K562 (cell line): Measurements from ENCODE around the gene PSMC3IP. TPM values are rescaled to one million over a fixed set of nuclear protein-coding genes. Genes with fewer than 3 reads are reported as not detected.
A peak's percentile ranks its signal among the peaks of the same experiment; 100 is the strongest.

ENCODE experiments used
- ARID1B ChIP-seq: fragments of 450-650 bp; IDR thresholded peaks from 2 replicates; pipeline ENCODE4 v1.6.1; 2016; ENCODE audit warnings: antibody characterized with exemption, mild to moderate bottlenecking, inconsistent platforms
- ARID3A ChIP-seq: IDR thresholded peaks from 2 replicates; pipeline ENCODE4 v1.6.1; 2012; ENCODE audit warnings: low read depth, low read length, improper control_type of control experiment, borderline replicate concordance
- CBFA2T2 ChIP-seq: fragments of 450-650 bp; conservative IDR thresholded peaks from 2 replicates; pipeline ENCODE4 v1.6.1; 2017; ENCODE audit warnings: mild to moderate bottlenecking
- CREM ChIP-seq: IDR thresholded peaks from 2 replicates; pipeline ENCODE4 v1.6.1; 2014; ENCODE audit warnings: antibody characterized with exemption, low read depth
- EHMT2 ChIP-seq: fragments of 450-650 bp; IDR thresholded peaks from 2 replicates; pipeline ENCODE4 v1.6.1; 2018; ENCODE audit warnings: antibody characterized with exemption
- FOXA3 ChIP-seq, 2 experiments: fragments of 450-650 bp in 1 of 2; sonication (generic) in 1 of 2; formaldehyde crosslinking; IDR thresholded peaks in 1 of 2; conservative IDR thresholded peaks in 1 of 2; 2 replicates each; pipeline versions ENCODE4 v1.4.0 to v1.8.0; 2020 to 2022; ENCODE audit warnings: mild to moderate bottlenecking in 2 of 2, missing genetic modification reagents in 1 of 2
- FOXJ2 ChIP-seq: fragments of 200-800 bp; sonication (Bioruptor generic); IDR thresholded peaks from 2 replicates; pipeline ENCODE4 v1.6.1; 2016; ENCODE audit warnings: missing genetic modification characterization, missing compliant biosample characterization
- FOXK2 ChIP-seq, 2 experiments: fragments of 450-650 bp; IDR thresholded peaks in 1 of 2; conservative IDR thresholded peaks in 1 of 2; 2 replicates each; pipeline ENCODE4 v1.6.1; 2016; ENCODE audit warnings: low read depth in 2 of 2, mild to moderate bottlenecking in 1 of 2
- GABPB1 ChIP-seq: sonication (generic); formaldehyde crosslinking; IDR thresholded peaks from 2 replicates; pipeline ENCODE4 v1.8.0; 2022; ENCODE audit warnings: mild to moderate bottlenecking, missing genetic modification reagents
- HDAC1 ChIP-seq, 2 experiments: fragments of 450-650 bp; IDR thresholded peaks; 2 replicates each; pipeline ENCODE4 v1.6.1; 2016 to 2017; ENCODE audit warnings: inconsistent platforms in 1 of 2, mild to moderate bottlenecking in 1 of 2, moderate library complexity in 1 of 2
- HMBOX1 ChIP-seq: sonication (generic); IDR thresholded peaks from 2 replicates; pipeline ENCODE4 v1.6.1; 2016
- KLF13 ChIP-seq: fragments of 450-650 bp; IDR thresholded peaks from 2 replicates; pipeline ENCODE4 v1.6.1; 2016; ENCODE audit warnings: missing genetic modification characterization, low read depth, mild to moderate bottlenecking, missing compliant biosample characterization, moderate library complexity, borderline replicate concordance
- LCOR ChIP-seq: sonication (generic); formaldehyde crosslinking; IDR thresholded peaks from 2 replicates; pipeline ENCODE4 v1.8.0; 2022; ENCODE audit warnings: mild to moderate bottlenecking, missing genetic modification reagents
- MBD2 ChIP-seq: sonication (generic); IDR thresholded peaks from 2 replicates; pipeline ENCODE4 v1.6.1; 2016; ENCODE audit warnings: low read depth, borderline replicate concordance
- MTA2 ChIP-seq: fragments of 450-650 bp; IDR thresholded peaks from 2 replicates; pipeline ENCODE4 v1.6.1; 2016; ENCODE audit warnings: low read depth
- PHF21A ChIP-seq: fragments of 450-650 bp; IDR thresholded peaks from 2 replicates; pipeline ENCODE4 v1.6.1; 2017; ENCODE audit warnings: low read depth, borderline replicate concordance
- POLR3A ChIP-seq: IDR thresholded peaks from 2 replicates; pipeline ENCODE4 v1.6.1; 2011; ENCODE audit warnings: borderline replicate concordance, mild to moderate bottlenecking, moderate library complexity; ENCODE audit not compliant: insufficient read length, insufficient read depth; ENCODE audit errors: extremely low read depth
- TEAD1 ChIP-seq, 2 experiments: fragments of 450-650 bp in 1 of 2; sonication (generic) in 1 of 2; formaldehyde crosslinking; IDR thresholded peaks; 2 replicates each; pipeline versions ENCODE4 v1.4.0 to v1.8.0; 2020 to 2022; ENCODE audit warnings: mild to moderate bottlenecking in 2 of 2, missing genetic modification reagents in 1 of 2
- TEAD4 ChIP-seq, 2 experiments: sonication (generic) in 1 of 2; formaldehyde crosslinking in 1 of 2; IDR thresholded peaks; 2 replicates each; pipeline versions ENCODE4 v1.6.1 to v1.8.0; 2012 to 2022; ENCODE audit warnings: borderline replicate concordance in 1 of 2, inconsistent platforms in 1 of 2, low read length in 1 of 2, mild to moderate bottlenecking in 1 of 2, missing genetic modification reagents in 1 of 2
- ZBTB7A ChIP-seq: IDR thresholded peaks from 2 replicates; pipeline ENCODE4 v1.6.1; 2011; ENCODE audit warnings: low read depth, mild to moderate bottlenecking, low read length, moderate library complexity, borderline replicate concordance; ENCODE audit not compliant: control insufficient read depth
- ZNF277 ChIP-seq: fragments of 250-450 bp; sonication (Bioruptor Pico); IDR thresholded peaks from 2 replicates; pipeline ENCODE4 v1.8.0; 2022; ENCODE audit warnings: inconsistent platforms, mild to moderate bottlenecking, moderate library complexity, borderline replicate concordance
- ZNF583 ChIP-seq: fragments of 250-450 bp; sonication (Bioruptor Pico); IDR thresholded peaks from 2 replicates; pipeline ENCODE4 v1.4.0; 2020
- ZNF584 ChIP-seq: fragments of 200-800 bp; sonication (Bioruptor generic); IDR thresholded peaks from 2 replicates; pipeline ENCODE4 v1.6.1; 2016; ENCODE audit warnings: low read depth, mild to moderate bottlenecking, missing genetic modification characterization, missing compliant biosample characterization
- polyA plus RNA-seq, 8 experiments: library from polyadenylated mRNA; depleted of rRNA in 4 of 8; stranded (reverse) in 5 of 8; unstranded in 3 of 8; fragments of >200 nt; fragmentation: Nextera tagmentation in 2 of 8; fragmentation: Illumina TruSeq in 1 of 8; extraction: Ambion mirVana in 2 of 8; extraction: Trizol in 1 of 8; gene quantifications; 2 replicates each; pipeline versions ENCODE4 v1.2.1 to v1.2.3, GENCODE V29; 2011 to 2014; ENCODE audit warnings: inconsistent platforms in 1 of 8, missing spikeins in 1 of 8
- total RNA-seq, 7 experiments: library from RNA; depleted of rRNA in 6 of 7; stranded (reverse); fragments of >200 nt in 6 of 7; fragmentation: Illumina TruSeq in 2 of 7; extraction: Trizol in 2 of 7; gene quantifications; 2 replicates each; pipeline versions ENCODE4 v1.2.1 to v1.2.3, GENCODE V29; 2011 to 2021; ENCODE audit warnings: low replicate concordance in 1 of 7

PSMC3IP gene
- total and polyA plus RNA-seq, 9 of the 15 experiments (the other 6 are each of a cell fraction or from before 2014, with no cell fraction given): 13.8 to 65.6 (median 32.8) TPM

- peak; percentile 93 for TF ChIP-seq HMBOX1
- TF ChIP-seq HDAC1 (IDR thresholded peaks at IDR 0.05): peak in 1 of 2 experiments; percentile 59; a peak in 1 of 4 replicates
- 0 out of 4 replicates have a peak, but pooled peaks of 1 of the 2 experiments have one; percentile 21 for TF ChIP-seq FOXA3 (CRISPR knock-in tag; conservative IDR thresholded peaks at IDR 0.05 in 1 of 2, IDR thresholded peaks at IDR 0.05 in 1 of 2)
- TF ChIP-seq ARID3A: peak; percentile 97
- TF ChIP-seq PHF21A: no peak
- no peak for TF ChIP-seq GABPB1 (CRISPR knock-in tag)
- TF ChIP-seq CREM: peak; percentile 67
- 0 out of 4 replicates have a peak, but pooled peaks of 1 of the 2 experiments have one; percentile 19 for TF ChIP-seq TEAD1 (CRISPR knock-in tag; IDR thresholded peaks at IDR 0.05)
- peak; percentile 66; the same call in 1 of the 2 replicates for TF ChIP-seq ZNF583 (CRISPR knock-in tag)
- TF ChIP-seq ARID1B: peak; percentile 96
- peak; percentile 94 for TF ChIP-seq EHMT2
- TF ChIP-seq KLF13 (tag): no peak
- TF ChIP-seq MBD2: peak; percentile 77
- no peak for TF ChIP-seq LCOR (CRISPR knock-in tag)
- peak; percentile 81 for TF ChIP-seq MTA2
- TF ChIP-seq CBFA2T2: peak; percentile 89
- TF ChIP-seq POLR3A: no peak
- TF ChIP-seq ZNF584 (CRISPR knock-in tag): peak; percentile 66; the same call in 1 of the 2 replicates
- TF ChIP-seq FOXK2 (conservative IDR thresholded peaks at IDR 0.05 in 1 of 2, IDR thresholded peaks at IDR 0.05 in 1 of 2; ENCODE audit: low read depth in 2 of 2): peak; percentile 11 to 40; a peak in 1 of 4 replicates
- no peak for TF ChIP-seq ZBTB7A
- no peak for TF ChIP-seq ZNF277 (CRISPR knock-in tag)
- TF ChIP-seq FOXJ2 (tag): no peak
- peak; percentile 95 for TF ChIP-seq TEAD4 (IDR thresholded peaks at IDR 0.05; ENCODE audit: low read length)
- TF ChIP-seq TEAD4 (CRISPR knock-in tag; IDR thresholded peaks at IDR 0.05; ENCODE audit: borderline replicate concordance): no peak
These were observed 46.4 kb upstream of the PSMC3IP start (continued) for GRCh38 chr17:42623732-42624596.
